CD4-positive, alpha-beta T cell treated with Interferon gamma for 1 hour (primary cell): ENCODE measurements around the gene KRT9.
"Not testable (repeated sequence)": the region's sequence is repeated elsewhere in the genome, so short reads cannot be mapped to it uniquely, and the experiment has no call there.

Experiments
- DNase-seq: peaks from one replicate; pipeline ENCODE4 v3.0.0-alpha.2; 2020

KRT9 gene

DNA sequence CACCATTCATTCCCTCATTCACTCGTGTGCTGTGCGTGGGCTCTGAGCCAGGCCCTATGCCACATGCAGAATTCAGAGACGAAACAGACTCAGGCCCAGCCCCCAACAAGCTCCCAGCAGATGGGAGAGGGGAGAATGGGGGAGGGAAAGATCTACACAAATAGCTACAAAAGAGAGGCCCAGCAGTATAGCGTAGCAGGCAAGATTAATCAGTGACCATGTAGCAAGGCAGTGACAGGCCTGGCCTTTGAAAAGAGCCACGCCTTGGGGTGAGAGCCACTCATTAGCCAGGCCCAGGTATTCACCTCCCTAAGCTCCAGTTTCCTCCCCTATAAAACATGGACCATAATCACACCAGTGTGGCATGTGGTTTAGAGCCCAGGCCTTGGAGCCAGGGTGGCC lies 27.4 kb downstream of the KRT9 start:
- no peak for DNase-seq

DNA sequence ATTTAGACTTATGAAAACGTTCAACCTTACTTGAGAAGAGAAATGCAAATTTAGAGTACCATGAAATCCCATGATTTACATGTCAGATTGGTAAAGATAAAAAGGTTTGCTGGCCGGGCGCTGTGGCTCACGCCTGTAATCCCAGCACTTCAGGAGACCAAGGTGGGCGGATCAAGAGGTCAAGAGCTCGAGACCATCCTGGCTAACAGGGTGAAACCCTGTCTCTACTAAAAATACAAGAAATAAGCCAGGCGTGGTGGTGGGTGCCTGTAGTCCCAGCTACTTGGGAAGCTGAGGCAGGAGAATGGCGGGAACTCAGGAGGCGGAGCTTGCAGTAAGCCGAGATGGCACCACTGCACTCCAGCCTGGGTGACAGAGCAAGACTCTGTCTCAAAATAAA lies 29.1 kb downstream of the KRT9 start:
- DNase-seq = not testable (repeated sequence)

DNA sequence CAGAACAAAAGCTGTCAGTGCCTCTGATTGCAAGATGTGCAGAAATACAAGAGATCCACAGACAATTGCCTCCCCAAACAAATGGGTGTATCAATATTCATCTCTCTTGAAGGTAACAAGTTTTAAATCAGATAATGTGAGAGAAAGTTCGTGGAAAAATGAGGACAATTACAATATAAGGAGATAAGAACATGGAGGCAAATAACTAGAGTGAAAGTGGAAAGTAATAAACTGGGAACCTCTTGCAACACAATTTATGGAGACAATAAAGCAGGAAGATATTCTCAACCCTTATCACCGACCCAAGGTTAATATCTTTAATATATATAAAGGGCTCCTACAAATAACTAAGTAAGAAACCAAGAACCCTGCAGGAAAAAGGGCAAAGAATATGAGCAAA lies 29.5 kb downstream of the KRT9 start:
- DNase-seq = no peak

DNA sequence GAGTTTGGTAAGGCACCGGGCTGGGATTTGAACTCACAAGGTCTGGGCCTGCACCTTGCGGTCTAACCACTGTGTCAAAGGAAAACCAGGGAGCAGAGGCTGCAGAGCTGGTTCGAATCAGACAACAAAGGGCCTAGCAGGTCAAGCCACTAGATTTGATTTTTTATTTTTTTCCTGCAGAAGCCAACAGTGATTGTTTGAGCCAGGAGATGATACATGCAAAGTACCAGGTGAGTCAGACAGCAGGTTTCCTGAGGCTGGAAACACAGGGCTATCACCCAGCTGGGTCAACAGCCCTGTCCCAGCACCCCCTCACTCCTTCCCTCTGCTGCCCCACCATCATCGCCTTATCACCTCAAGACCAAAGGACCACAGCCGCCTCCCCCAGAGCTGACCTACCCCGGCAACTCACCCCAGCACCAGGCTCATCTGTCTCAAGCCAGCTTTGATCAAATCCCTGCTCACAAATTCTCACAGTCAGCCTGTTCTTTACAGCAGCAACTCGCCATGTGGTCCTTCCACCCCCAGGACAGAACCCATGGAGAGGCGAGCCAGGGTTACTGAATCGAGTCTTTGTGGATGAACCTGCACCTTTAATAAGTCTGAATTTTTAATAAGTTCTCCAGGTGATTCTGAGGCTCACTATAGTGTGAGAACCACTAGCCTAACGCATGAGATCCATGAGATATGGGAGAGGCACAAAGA lies 30.8 kb downstream of the KRT9 start:
- DNase-seq = no peak

DNA sequence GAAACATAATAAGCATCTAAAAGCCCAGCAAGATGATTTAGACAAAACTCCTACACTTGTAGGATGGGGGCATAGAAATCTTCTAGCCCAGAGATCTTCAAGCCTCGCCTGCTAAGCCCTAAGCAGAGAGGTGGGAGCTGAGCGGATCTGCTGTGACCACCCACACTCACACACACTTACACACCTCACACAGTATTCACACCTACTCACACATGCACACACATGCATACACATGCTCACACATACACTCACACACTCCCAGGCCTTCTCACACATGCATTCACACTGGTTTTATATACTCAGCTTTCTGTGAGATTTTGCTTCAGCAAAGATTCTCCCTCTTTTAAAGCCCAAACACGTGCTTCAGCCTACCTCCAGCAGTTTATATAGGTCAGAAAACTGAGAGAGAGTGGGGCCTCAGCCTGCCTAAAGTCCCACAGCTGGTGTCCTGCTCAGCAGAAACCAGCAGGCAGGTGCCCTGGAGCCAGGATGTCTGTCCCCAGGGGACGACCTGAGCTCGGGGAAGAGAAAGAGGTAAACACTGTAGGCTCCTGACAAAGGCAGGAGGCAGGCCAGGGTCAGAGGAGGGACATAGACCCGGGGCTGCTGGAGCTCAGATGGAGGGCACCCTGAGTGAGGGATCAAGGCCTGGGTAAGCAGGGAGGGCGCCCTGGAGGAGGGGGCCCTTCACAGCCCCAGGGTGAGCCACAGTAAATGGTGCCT lies 31.7 kb downstream of the KRT9 start:
- DNase-seq = no peak

DNA sequence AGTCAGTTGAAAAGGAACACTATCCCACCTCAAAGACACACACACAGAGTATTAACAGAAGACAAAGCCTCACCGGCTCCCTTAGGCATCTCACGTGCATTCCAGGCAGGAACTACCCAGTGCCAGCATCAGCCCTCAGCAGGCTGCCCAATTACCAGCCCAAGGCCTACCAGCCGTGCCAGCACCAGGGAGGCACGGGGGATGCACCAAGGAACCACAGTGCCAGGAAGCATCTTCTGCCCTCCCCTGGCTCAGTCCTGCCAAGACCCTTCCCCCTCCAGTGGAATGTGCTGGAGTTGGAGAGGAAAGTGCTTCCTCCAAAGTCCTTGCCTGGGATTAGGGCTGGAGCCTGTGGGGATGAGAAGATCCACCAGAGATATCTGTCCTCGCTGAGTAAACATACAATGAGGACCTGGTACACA lies 32.8 kb downstream of the KRT9 start:
- DNase-seq = no peak

DNA sequence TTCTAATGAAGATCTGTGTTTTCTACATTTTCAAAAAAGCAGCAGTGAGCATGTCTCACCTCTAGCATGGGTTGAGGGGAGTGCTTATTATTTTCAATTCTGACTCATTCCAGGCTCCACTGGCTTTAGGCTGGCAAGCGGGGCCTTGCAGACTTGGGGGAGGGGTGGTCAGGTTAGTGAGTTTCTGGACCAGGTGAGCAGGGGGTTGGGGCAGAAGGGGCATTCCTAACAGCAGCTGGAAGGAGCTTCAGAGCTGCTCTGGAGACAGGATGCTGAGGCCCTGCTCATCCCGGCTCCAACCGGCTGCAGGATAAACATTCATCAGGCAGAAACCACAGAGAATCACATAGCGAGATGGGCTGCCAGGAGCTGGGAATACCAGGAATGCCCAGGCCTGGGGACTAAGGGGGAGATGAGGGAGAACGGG lies 33.3 kb downstream of the KRT9 start:
- DNase-seq = no peak

DNA sequence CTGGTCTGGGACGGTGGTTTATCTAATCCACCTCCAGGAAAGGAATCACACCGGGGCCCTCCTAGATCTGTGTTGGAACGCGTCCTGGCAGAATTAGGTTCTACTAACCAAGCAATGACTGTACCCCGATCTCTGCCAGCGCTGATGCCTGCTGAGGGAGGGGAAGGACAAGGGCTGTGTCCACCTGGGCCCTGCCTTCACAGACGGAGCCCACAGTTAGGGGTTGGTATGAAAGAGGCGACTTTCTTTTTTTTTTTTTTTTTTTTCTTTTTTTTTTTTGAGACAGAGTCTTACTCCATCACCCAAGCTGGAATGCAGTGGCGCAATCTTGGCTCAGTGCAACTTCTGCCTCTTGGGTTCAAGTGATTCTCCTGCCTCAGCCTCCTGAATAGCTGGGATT lies 33.9 kb downstream of the KRT9 start:
- DNase-seq = no peak

DNA sequence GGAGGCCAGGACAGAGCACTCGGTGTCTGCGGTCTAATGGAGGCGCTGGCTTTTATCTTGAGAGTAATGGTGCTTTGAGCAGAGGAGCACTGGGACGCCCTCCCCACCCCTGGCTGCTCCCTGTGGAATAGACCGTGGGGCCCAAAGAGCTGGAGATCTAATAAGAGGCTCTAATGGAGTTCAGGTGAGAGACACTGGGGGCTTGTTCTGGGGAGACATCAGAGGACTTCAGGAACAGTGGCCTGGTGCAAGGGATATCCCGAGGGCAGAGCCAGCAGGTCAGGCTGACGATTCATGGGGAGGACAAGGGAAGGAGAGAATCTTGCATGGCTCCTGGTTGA lies 34.3 kb downstream of the KRT9 start:
- no peak for DNase-seq

DNA sequence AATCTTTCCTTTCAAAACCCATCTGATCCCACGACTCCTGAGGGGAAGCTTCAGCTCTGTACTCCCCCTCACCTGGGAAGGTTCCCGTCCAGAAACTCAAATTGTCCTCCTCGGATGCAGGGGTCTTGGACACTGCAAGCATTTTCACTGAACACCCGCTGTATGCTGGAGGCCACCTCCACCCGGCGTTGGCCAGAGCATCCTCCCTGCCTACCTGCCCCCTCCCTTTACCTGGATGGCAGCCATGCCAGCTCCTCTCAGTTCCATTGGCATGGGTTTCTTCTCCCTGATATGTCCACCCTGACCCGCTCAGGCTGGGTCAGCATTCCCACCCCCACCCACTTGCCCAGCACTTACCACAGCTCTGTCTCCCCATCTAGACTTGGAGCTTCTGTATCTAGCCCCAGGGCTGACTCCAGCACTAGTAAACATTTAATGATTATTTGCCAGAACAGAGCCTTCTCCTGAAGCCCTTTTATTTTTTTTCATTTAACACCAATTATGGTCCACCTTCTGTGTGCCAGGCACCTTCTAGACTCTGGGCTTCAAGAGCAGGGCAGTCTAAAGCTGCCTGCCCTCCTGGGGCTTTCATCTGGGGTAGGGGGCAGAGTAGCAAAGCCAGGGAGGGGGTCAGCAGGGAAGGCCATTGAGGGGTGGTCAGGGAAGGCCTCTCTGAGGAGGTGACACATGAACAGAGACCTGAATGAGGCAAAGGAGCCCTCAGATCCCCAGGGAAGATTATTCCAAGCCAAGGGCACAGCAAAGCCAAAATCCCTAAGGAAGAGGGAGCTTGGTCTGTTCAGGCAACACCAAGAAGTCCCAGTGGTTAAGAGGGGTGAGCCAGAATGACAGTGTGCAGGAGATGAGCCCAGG lies 34.9 kb downstream of the KRT9 start:
- DNase-seq = no peak

DNA sequence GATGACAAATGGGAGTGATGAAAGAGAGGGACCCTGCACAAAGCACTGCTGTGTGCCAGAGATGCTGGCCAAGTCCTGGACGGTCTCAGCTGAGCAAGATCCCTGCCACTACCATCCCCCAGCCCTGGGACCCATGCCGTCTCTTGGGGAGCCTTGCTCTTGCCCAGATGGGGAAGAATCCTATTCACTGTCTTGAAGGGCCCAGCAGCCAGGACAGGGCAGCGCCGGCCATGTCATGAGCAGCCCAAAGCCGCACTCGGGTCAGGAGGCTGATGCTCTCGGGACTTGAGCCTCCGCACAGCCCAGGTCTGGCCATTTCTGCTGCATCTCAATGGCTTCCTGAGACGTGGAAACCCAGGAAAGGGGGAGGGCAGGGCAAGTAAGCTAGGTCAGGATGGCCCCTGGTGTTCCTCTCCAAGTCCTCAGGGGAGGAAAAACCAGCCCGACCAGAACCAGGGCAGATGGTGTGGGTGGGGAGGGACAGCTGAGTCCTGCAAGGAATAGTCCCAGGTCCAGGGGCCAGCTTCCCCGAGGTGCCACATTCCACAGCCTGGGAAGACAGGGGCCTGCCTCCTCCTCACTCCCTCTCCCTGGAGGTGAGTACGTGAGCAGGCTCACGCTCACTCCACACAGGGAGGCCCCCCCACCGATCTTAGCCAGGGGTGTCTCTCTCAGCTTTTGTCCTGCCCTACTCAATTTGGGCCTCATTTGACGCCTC lies 35.9 kb downstream of the KRT9 start:
- no peak for DNase-seq

DNA sequence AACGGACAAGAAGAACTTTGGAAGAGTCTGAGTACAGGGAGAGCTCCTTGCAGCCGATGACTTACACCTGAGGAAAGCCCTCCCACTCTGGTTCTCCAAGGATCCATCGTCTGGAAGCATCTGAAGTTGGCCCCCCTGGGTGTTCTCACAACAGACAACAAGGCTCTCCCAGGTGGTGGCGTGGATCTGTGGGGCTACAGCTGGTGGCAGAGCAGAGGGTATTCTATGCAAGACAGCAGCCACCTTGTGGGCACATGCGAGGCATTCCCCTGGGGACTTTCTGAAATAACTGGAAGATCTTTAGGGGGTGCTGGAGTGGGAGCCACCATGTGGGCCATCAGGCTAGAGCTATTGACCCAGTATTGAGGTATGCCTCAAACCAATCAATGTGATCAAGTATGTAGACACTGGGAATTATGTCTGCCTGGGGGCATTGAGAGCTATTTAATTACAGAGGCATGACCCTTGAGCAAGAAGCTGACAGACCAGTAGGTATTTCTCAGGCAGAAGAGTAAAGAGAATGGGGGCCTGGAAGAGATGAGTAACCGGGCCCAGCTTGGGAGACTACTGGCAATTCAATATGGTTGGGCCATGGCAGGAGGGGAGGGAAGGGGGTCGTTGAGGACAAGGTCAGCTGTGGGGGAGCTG lies 36.8 kb downstream of the KRT9 start:
- DNase-seq = no peak

DNA sequence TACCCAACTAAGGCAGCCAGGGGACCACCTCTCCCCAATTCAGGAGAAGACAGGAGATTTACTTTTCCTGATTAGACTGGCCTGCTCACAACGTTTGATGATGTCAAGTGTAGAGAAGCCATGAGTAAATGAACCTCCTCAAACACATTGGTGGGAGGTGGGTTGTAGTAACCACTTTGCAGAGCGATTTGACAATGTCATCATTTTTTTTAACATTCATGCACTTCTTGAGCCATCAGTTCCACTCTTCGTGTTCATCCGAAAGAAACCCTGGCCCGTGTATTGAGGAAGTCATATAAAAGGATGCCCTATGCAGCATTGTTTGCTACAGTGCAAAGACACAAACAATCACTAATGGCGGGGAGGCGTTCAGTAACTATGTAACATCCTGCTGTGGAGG lies 38.2 kb downstream of the KRT9 start:
- DNase-seq = no peak

DNA sequence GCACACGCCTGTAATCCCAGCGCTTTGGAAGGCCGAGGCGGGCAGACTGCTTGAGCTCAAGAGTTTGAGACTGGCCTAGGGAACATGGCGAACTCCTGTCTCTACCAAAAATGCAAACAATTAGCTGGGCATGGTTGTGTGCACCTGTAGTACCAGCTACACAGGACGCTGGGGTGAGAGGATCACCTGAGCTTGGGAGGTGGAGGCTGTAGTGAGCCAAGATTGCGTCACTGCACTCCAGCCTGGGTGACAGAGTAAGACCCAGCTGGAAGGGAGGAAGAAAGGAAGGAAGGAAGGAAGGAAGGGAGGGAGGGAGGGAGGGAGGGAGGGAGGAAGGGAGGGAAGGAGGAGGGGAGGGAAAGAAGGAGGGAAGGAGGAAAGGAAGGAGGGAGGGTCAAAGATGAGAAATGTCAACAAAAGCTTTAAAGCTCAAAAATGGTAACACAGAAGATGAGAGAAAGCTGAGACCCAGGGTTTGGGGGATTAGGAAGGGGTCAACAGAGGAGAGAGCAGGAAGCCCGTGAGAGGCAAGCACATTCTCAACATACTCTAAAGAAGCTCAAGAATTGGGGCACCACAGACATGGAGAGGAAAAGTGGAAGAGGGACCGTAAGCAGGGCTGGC lies 38.8 kb downstream of the KRT9 start:
- DNase-seq = no peak

DNA sequence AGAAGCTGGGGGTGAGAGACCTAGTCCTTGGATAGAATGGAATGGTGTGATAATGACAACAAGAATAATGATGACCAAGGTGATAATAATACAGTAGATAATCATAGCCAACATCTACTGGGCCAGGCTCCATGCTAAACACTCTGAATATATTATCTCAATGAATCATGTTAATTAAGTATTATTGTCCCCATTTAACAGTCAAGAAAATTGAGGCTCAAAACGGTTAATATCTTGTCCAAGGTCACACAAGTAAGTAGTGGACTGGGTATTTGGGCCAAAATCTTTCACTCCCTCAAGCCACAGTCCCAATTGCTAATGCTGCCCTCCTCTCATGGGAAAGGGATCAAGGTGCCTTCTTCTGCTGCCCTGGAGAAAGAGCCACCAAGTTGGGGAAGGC lies 39.9 kb downstream of the KRT9 start:
- no peak for DNase-seq

DNA sequence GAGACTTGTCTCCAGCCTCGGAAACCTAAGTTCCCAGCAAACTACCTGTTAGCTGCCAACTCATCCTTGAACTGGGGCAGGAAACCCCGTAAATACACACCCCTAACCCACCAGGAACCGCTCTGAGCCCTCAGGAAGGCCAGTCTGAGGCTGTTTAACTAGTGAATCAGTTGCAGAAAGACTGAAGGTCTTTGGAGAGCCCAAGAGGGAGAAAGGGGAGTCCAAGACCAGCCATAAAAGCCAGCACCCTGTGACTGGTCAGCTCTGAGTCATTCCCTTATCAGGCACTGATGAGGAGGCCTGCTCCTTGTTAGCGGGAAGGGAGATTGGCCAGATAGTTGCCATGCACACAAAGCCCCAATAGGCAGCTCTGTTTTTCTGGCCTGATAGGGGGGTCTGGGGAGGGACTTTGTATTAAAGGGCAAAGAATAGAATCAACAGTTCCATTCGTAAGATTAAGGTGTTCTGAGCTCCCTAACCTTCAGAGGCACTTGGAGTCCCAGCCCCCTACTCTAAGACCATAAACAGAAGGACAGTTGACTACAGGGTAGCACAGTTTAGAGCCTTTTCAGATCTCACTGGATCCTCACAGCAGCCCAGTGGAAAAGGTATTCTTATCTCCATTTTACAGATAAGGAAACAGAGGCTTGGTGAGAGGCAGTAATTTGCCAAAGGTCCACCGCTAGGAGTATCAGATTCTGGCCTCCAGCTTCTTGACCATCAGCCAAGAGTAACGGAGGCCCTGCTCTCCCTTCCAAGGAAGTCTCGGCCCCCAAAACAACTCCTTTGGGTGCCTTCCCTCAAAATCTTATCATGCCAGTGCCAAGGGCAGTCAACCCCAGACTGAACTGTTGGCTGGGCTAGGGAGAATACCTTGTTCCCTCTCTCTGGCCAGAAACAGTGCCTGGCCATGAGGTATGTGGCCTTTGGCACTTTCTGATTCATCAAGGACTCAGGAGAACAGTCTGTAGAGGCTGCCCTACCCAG lies 41.5 kb downstream of the KRT9 start:
- DNase-seq = no peak

DNA sequence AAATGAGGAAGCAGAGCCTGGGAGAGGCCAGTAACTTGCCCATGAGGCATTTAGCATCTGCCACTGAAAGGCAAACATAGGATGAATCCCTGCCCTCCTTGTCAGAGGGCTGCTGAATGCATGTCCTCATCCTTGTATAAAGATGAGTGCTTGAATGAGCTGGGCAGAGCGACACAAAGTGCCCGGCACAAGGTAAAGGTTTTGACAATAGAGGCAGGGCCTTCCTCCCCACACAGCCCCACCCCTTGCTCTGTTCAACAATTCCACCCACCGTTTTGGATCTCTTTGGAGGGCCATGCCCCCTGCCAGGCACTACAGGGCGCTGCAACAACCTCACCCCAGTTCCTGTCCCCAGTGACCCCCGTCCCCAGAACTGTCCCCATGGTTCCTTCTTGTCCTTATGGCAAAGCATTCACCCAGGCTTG lies 42.4 kb downstream of the KRT9 start:
- DNase-seq = no peak

DNA sequence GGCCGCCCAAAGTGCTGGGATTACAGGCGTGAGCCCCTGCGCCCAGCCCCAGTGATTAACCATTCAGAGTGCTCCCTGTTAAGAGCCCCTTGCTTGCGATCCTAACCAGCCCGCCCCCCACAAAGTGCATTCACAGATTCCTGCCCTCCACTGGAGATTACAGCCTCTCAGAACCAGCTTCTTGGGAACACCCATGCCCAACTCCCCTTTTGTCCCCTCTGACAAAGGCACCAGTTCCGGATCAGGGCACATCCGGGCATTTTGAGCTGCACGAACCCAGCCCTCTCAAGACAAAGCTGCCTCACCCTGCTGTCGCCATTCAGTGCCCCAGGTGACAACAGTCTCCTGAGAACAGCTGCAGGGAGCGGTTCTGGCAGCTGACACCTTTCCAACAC lies 42.9 kb downstream of the KRT9 start:
- no peak for DNase-seq

DNA sequence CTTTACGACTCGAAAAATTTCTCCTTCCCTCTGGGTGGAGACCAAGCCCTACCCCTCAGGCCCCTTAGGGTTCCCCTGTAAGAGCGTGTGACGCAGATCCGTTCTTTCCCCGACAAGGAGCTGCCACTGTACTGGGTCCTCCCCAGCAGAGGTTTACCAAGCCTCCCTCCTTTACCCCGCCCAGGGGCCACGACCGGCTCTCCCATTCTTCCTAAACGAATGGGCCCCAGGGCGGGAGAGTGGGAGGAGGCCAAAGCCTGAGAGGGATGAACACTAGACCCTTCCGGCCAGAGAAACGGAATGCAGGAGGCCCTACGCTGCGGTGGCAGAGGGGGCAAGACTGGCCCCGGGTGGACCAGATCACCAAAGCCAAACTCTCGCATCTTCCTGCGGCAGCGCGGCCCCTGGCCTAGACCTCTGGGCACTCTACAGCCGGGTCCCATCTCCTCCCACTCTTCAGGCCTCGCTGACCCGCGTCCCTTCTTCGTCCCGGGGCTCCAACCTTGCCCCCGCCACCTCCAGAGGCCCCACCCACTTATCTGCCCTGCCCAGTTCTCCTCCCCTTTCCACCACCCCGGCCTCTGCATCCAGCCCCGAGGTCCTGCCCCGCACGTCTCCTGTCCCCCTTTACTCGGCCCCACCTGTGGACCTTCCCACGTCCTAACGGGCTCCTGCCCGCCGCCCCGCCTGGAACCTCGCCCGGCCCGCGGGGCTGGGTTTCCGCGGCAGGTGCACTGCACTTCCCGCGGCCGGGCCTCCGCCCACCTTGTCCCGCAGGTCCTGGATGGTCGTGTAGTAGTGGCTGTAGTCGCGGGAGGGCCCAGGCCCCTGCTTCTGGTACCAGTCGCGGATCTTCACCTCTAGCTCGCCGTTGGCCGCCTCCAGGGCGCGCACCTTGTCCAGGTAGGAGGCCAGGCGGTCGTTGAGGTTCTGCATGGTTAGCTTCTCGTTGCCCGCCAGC lies 44.5 kb downstream of the KRT9 start:
- no peak for DNase-seq

DNA sequence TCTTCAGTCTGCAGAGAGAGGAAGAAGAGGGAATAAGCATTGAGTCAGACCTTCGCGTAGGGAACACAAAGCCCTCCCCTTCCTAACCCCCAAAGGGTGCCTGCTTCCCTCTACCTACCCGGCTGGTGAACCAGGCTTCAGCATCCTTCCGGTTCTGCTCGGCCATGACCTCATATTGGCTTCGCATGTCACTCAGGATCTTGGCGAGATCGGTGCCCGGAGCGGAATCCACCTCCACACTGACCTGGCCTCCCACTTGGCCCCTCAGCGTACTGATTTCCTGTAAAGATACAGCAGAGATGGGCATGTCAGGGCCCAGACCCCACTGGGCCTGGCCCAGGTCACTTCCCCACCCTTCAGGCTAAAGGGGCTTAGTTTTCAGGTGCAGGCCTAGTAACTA lies 47.6 kb downstream of the KRT9 start:
- no peak for DNase-seq
